Inferior parietal cortex (tissue), 1 donor: ENCODE measurements around the gene MARCHF7.
"Not testable (repeated sequence)": the region's sequence is repeated elsewhere in the genome, so short reads cannot be mapped to it uniquely, and the experiment has no call there.

Source experiments
- DNase-seq: peaks from one replicate; pipeline ENCODE4 v3.0.0-alpha.2; 2016; ENCODE audit errors: extremely low spot score

The MARCHF7 gene

GRCh38 chr2:159712143-159712928 lies at the start of gene MARCHF7:
Gene MARCHF7, plus strand, starts transcription at chr2:159712506. Its CDS starts 16,517 bp downstream, at chr2:159729023.
- peak; percentile 90 for DNase-seq

GRCh38 chr2:159667423-159667822 lies 44.9 kb upstream of the MARCHF7 start:
- DNase-seq = not testable (repeated sequence)

- no peak for DNase-seq
Observed at GRCh38 chr2:159671047-159671446, 41.3 kb upstream of the MARCHF7 start.

- peak; percentile 30 for DNase-seq
Observed at GRCh38 chr2:159677654-159678053, 34.7 kb upstream of the MARCHF7 start.

- no peak for DNase-seq
Observed at GRCh38 chr2:159680692-159681091, 31.6 kb upstream of the MARCHF7 start.

- no peak for DNase-seq
Observed at GRCh38 chr2:159683817-159684216, 28.5 kb upstream of the MARCHF7 start.

GRCh38 chr2:159684796-159685195 lies 27.5 kb upstream of the MARCHF7 start:
- DNase-seq = no peak

- no peak for DNase-seq
Observed at GRCh38 chr2:159694500-159695040, 17.7 kb upstream of the MARCHF7 start.

GRCh38 chr2:159695795-159696448 lies 16.4 kb upstream of the MARCHF7 start:
- DNase-seq = no peak

GRCh38 chr2:159703491-159703890 lies 8.8 kb upstream of the MARCHF7 start:
- no peak for DNase-seq

GRCh38 chr2:159706385-159706980 lies 5.8 kb upstream of the MARCHF7 start:
- no peak for DNase-seq

- DNase-seq = no peak
Observed at GRCh38 chr2:159708066-159708760, 4.1 kb upstream of the MARCHF7 start.

- DNase-seq = no peak
Observed at GRCh38 chr2:159710601-159711180, 1.6 kb upstream of the MARCHF7 start.

- no peak for DNase-seq
Observed at GRCh38 chr2:159711562-159712142, 654 bp upstream of the MARCHF7 start.

GRCh38 chr2:159712929-159713420 lies 669 bp downstream of the MARCHF7 start:
- DNase-seq = peak; percentile 20

GRCh38 chr2:159713631-159714246 lies 1.4 kb downstream of the MARCHF7 start:
- DNase-seq = no peak

- DNase-seq = no peak
Observed at GRCh38 chr2:159714247-159714930, 2.1 kb downstream of the MARCHF7 start.

GRCh38 chr2:159715451-159715850 lies 3.1 kb downstream of the MARCHF7 start:
- no peak for DNase-seq

- not testable (repeated sequence) for DNase-seq
Observed at GRCh38 chr2:159716409-159716808, 4.1 kb downstream of the MARCHF7 start.

- no peak for DNase-seq
Observed at GRCh38 chr2:159716857-159717256, 4.6 kb downstream of the MARCHF7 start.
